ENCODE data around the gene RNF166. TPM values are rescaled to one million over a fixed set of nuclear protein-coding genes. Genes with fewer than 3 reads are reported as not detected.

Gene RNF166
- total and polyA plus RNA-seq, 2 of the 13 experiments (the other 11 are each of a cell fraction or from before 2014, with no cell fraction given) = 21.4 to 23.0 TPM

DNA sequence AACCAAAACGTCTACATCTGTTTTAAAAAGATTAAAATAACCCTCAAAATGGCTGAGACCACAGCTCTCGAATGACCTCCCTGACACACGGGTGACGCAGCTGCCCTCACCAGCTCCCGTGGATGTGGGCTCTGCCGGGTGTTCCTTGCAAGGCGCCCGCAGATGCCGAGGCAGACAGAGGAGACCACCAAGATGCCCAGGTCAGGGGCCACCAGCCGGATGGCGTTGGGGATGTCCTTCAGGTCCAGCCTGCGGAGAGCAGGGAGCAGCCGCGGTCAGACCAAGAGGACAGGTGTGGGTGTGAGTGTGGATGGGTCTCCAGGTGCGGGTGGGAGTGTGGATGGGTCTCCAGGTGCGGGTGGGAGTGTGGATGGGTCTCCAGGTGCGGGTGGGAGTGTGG lies 35.2 kb upstream of the RNF166 start:
- no peak overlapping the region for H3K27ac ChIP-seq (ENCODE audit: extremely low read length, insufficient read depth, low read length)
- 95% methylated on average over 17 of the region's 17 CpGs for WGBS (ENCODE audit: low lambda C conversion rate)
- in situ Hi-C loops (cut with HindIII; ENCODE audit: extremely low pct_ligation_motif_present, low pct_unique_long_range_greater_than_20kb) = no loop called here
- no peak for DNase-seq (ENCODE audit: low spot score)
- H3K4me3 ChIP-seq (replicated peaks in 1 of 3; ENCODE audit: insufficient read depth in 1 of 3, low read depth in 2 of 3, low read length in 3 of 3) = no peak overlapping the region
- peaks cover 23 to 47% of the 10 kb centered on the region in 2 experiments; a peak in 4 of 5 replicates for H3K36me3 ChIP-seq (replicated peaks in 1 of 2; ENCODE audit: control insufficient read depth in 1 of 2, insufficient read depth in 2 of 2, low read length in 2 of 2)
- no peak for ATAC-seq
- H3K79me2 ChIP-seq (ENCODE audit: insufficient read depth, low read length) = no peaks in the 10 kb centered on the region
- BruUV-seq (replicated peaks) = no TSS peak
- intact Hi-C loops (cut with micrococcal nuclease; ENCODE audit: unreplicated experiment) = loop anchor here (5.0 kb wide), 1 partner anchor 426 kb away; no protein-coding TSS in a partner anchor
- no peaks in the 10 kb centered on the region for H3K4me1 ChIP-seq (ENCODE audit: insufficient read depth, low read length)
- ChIA-PET CTCF (ENCODE audit: low intra/inter-chr PET ratio, low total read pairs) (no interaction called here), POLR2A (no interaction called here)
- H2AFZ ChIP-seq (ENCODE audit: low read length) = no peak overlapping the region
- no peaks in the 10 kb centered on the region for H3K9me3 ChIP-seq (ENCODE audit: low read length)
- FAIRE-seq = no peak
- no peaks in the 10 kb centered on the region; a peak in 1 of 5 replicates for H3K27me3 ChIP-seq (ENCODE audit: control insufficient read depth in 1 of 2, insufficient read depth in 2 of 2, low read length in 2 of 2)
- no peak overlapping the region for H3K9ac ChIP-seq (ENCODE audit: insufficient read depth, low read depth, low read length)
- no peak overlapping the region for H3K4me2 ChIP-seq (ENCODE audit: low read depth, low read length)
- H4K20me1 ChIP-seq (ENCODE audit: insufficient read depth, low read length) = peaks cover 5% of the 10 kb centered on the region
- TF ChIP-seq TAF15 (IDR thresholded peaks at IDR 0.05; ENCODE audit: low read depth, low read length, poor library complexity, severe bottlenecking) (no peak), MED1 (CRISPR knock-in tag; IDR thresholded peaks at IDR 0.05) (no peak), CC2D1A (CRISPR knock-in tag; IDR thresholded peaks at IDR 0.05) (no peak), ZNF883 (CRISPR knock-in tag; IDR thresholded peaks at IDR 0.05; ENCODE audit: not compliant biosample characterization) (no peak), ZNF292 (CRISPR knock-in tag; IDR thresholded peaks at IDR 0.05; ENCODE audit: borderline replicate concordance, low read depth) (no peak), TBL1XR1 (IDR thresholded peaks at IDR 0.05; ENCODE audit: borderline replicate concordance, low read length, partially characterized antibody) (no peak), ZNF556 (CRISPR knock-in tag; IDR thresholded peaks at IDR 0.05; ENCODE audit: borderline replicate concordance) (no peak), ZNF557 (CRISPR knock-in tag; IDR thresholded peaks at IDR 0.05) (no peak), PLRG1 (conservative IDR thresholded peaks at IDR 0.05) (no peak), ZNF83 (CRISPR knock-in tag; IDR thresholded peaks at IDR 0.05; ENCODE audit: borderline replicate concordance) (no peak), ZNF253 (CRISPR knock-in tag; IDR thresholded peaks at IDR 0.05; ENCODE audit: borderline replicate concordance) (no peak), CHD2 (IDR thresholded peaks at IDR 0.05; ENCODE audit: low read depth, low read length) (no peak), SOX13 (IDR thresholded peaks at IDR 0.05) (no peak), SOX13 (CRISPR knock-in tag; conservative IDR thresholded peaks at IDR 0.05 in 1 of 2, IDR thresholded peaks at IDR 0.05 in 1 of 2) (no peak), MED13 (CRISPR knock-in tag; IDR thresholded peaks at IDR 0.05) (no peak), SNAPC2 (CRISPR knock-in tag; IDR thresholded peaks at IDR 0.05) (no peak)
- TF ChIP-seq, protein P1, sequence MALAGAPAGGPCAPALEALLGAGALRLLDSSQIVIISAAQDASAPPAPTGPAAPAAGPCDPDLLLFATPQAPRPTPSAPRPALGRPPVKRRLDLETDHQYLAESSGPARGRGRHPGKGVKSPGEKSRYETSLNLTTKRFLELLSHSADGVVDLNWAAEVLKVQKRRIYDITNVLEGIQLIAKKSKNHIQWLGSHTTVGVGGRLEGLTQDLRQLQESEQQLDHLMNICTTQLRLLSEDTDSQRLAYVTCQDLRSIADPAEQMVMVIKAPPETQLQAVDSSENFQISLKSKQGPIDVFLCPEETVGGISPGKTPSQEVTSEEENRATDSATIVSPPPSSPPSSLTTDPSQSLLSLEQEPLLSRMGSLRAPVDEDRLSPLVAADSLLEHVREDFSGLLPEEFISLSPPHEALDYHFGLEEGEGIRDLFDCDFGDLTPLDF (CRISPR knock-in tag; IDR thresholded peaks at IDR 0.05) = no peak
- TF ChIP-seq, protein P2, sequence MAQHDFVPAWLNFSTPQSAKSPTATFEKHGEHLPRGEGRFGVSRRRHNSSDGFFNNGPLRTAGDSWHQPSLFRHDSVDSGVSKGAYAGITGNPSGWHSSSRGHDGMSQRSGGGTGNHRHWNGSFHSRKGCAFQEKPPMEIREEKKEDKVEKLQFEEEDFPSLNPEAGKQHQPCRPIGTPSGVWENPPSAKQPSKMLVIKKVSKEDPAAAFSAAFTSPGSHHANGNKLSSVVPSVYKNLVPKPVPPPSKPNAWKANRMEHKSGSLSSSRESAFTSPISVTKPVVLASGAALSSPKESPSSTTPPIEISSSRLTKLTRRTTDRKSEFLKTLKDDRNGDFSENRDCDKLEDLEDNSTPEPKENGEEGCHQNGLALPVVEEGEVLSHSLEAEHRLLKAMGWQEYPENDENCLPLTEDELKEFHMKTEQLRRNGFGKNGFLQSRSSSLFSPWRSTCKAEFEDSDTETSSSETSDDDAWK (CRISPR knock-in tag; IDR thresholded peaks at IDR 0.05) = no peak
- TF ChIP-seq, protein P3, sequence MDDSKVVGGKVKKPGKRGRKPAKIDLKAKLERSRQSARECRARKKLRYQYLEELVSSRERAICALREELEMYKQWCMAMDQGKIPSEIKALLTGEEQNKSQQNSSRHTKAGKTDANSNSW (CRISPR knock-in tag; IDR thresholded peaks at IDR 0.05; ENCODE audit: borderline replicate concordance) = no peak
- TF ChIP-seq, protein P4, sequence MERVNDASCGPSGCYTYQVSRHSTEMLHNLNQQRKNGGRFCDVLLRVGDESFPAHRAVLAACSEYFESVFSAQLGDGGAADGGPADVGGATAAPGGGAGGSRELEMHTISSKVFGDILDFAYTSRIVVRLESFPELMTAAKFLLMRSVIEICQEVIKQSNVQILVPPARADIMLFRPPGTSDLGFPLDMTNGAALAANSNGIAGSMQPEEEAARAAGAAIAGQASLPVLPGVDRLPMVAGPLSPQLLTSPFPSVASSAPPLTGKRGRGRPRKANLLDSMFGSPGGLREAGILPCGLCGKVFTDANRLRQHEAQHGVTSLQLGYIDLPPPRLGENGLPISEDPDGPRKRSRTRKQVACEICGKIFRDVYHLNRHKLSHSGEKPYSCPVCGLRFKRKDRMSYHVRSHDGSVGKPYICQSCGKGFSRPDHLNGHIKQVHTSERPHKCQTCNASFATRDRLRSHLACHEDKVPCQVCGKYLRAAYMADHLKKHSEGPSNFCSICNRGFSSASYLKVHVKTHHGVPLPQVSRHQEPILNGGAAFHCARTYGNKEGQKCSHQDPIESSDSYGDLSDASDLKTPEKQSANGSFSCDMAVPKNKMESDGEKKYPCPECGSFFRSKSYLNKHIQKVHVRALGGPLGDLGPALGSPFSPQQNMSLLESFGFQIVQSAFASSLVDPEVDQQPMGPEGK (CRISPR knock-in tag; IDR thresholded peaks at IDR 0.05) = no peak
